Measurements from ENCODE around the gene RRM1.

RRM1 gene

DNA sequence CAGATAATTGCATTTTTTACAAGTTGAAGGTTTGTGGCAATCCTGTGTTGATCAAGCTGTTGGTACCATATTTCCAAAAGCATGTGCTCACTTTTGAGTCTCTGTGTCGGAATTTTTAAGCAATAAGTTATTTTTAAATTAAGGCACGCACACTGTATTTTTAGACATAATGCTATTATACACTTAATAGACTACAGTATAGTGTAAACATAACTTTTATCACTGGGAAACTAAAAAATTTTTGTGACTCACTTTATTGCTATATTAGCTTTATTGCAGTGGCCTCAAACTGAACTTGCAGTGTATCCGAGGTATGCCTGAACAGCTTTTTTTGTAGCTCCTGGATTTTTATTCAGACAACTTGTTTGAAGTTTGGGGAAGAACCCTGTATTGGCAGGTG lies 31.3 kb upstream of the RRM1 start:
- Histone ChIP-seq H3K27me3 (ENCODE audit: insufficient read depth, low read length) (no peaks in the 10 kb centered on the region), H3K4me2 (ENCODE audit: low read length) (no peak overlapping the region), H3K27ac (ENCODE audit: low read depth, low read length, poor library complexity, severe bottlenecking) (no peak overlapping the region), H3K9me3 (ENCODE audit: low read length) (no peaks in the 10 kb centered on the region), H3K4me3 (ENCODE audit: low read depth, low read length, poor library complexity, severe bottlenecking) (no peak overlapping the region), H3F3A (ENCODE audit: insufficient read depth, low read length) (no peaks in the 10 kb centered on the region), H2AFZ (ENCODE audit: low read length) (no peak overlapping the region), H3K36me3 (ENCODE audit: insufficient read depth, low read length) (peaks cover 31% of the 10 kb centered on the region), H3K79me2 (ENCODE audit: insufficient read depth, low read length) (no peaks in the 10 kb centered on the region), H3K9ac (ENCODE audit: low read length) (no peak overlapping the region), H3K9me2 (ENCODE audit: low read depth, low read length) (no peaks in the 10 kb centered on the region), H4K20me1 (ENCODE audit: insufficient read depth, low read length) (no peaks in the 10 kb centered on the region), H3K4me1 (ENCODE audit: insufficient read depth, low read length, severe bottlenecking) (peaks cover 2% of the 10 kb centered on the region)
- no peak for TF ChIP-seq EZH2 (IDR thresholded peaks at IDR 0.05; ENCODE audit: borderline replicate concordance, low read length)
- TF ChIP-seq, protein P1, sequence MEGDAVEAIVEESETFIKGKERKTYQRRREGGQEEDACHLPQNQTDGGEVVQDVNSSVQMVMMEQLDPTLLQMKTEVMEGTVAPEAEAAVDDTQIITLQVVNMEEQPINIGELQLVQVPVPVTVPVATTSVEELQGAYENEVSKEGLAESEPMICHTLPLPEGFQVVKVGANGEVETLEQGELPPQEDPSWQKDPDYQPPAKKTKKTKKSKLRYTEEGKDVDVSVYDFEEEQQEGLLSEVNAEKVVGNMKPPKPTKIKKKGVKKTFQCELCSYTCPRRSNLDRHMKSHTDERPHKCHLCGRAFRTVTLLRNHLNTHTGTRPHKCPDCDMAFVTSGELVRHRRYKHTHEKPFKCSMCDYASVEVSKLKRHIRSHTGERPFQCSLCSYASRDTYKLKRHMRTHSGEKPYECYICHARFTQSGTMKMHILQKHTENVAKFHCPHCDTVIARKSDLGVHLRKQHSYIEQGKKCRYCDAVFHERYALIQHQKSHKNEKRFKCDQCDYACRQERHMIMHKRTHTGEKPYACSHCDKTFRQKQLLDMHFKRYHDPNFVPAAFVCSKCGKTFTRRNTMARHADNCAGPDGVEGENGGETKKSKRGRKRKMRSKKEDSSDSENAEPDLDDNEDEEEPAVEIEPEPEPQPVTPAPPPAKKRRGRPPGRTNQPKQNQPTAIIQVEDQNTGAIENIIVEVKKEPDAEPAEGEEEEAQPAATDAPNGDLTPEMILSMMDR (IDR thresholded peaks at IDR 0.05; ENCODE audit: low read length), result no peak

DNA sequence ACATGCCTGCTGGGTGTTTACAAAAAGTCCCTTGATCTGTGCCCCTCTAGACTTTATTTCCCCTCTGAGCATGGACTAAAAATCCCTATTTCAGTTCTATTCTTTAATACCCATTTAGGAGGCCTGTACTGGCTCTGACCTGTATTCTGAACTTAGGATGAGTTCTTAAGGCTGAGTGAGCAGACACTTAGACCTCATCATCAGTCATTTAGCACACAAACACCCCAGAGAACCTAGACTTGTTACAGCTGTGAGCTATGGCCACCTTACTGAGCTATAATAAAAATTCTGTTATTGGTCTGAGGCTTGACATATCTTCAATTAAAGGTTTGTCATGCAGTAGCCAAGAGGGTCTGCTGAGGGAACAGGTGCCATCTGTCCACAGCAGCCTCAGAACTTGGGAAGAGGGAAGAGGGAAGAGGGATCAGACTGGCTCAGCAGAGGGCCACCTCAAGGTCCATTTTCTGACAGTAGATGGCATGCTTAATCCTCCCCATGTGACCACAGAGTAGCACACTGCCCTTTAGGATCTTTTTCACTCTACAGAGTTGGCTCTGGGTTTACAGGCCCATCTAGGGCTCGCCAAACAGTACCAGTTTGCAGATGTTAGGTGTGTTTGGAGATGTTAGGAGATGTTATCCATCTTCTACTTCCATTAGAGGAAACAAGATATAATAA lies 30.2 kb upstream of the RRM1 start:
- Histone ChIP-seq H3K27me3 (ENCODE audit: insufficient read depth, low read length) (no peaks in the 10 kb centered on the region), H3F3A (ENCODE audit: insufficient read depth, low read length) (no peaks in the 10 kb centered on the region), H3K9ac (ENCODE audit: low read length) (no peak overlapping the region), H4K20me1 (ENCODE audit: insufficient read depth, low read length) (no peaks in the 10 kb centered on the region), H2AFZ (ENCODE audit: low read length) (no peak overlapping the region), H3K9me2 (ENCODE audit: low read depth, low read length) (no peaks in the 10 kb centered on the region), H3K36me3 (ENCODE audit: insufficient read depth, low read length) (peaks cover 24% of the 10 kb centered on the region), H3K9me3 (ENCODE audit: low read length) (no peaks in the 10 kb centered on the region), H3K4me1 (ENCODE audit: insufficient read depth, low read length, severe bottlenecking) (no peaks in the 10 kb centered on the region), H3K79me2 (ENCODE audit: insufficient read depth, low read length) (no peaks in the 10 kb centered on the region), H3K27ac (ENCODE audit: low read depth, low read length, poor library complexity, severe bottlenecking) (no peak overlapping the region), H3K4me3 (ENCODE audit: low read depth, low read length, poor library complexity, severe bottlenecking) (no peak overlapping the region), H3K4me2 (ENCODE audit: low read length) (no peak overlapping the region)
- TF ChIP-seq, protein P1 (IDR thresholded peaks at IDR 0.05; ENCODE audit: low read length), result no peak
- no peak for TF ChIP-seq EZH2 (IDR thresholded peaks at IDR 0.05; ENCODE audit: borderline replicate concordance, low read length)

- no peaks in the 10 kb centered on the region for H3K9me2 ChIP-seq (ENCODE audit: low read depth, low read length)
- H3K4me3 ChIP-seq (ENCODE audit: low read depth, low read length, poor library complexity, severe bottlenecking), result no peak overlapping the region
- no peak overlapping the region for H2AFZ ChIP-seq (ENCODE audit: low read length)
- H3F3A ChIP-seq (ENCODE audit: insufficient read depth, low read length), result no peaks in the 10 kb centered on the region
- H3K9ac ChIP-seq (ENCODE audit: low read length), result no peak overlapping the region
- H3K27ac ChIP-seq (ENCODE audit: low read depth, low read length, poor library complexity, severe bottlenecking), result no peak overlapping the region
- peaks cover 18% of the 10 kb centered on the region for H3K36me3 ChIP-seq (ENCODE audit: insufficient read depth, low read length)
- H3K9me3 ChIP-seq (ENCODE audit: low read length), result no peaks in the 10 kb centered on the region
- H3K4me1 ChIP-seq (ENCODE audit: insufficient read depth, low read length, severe bottlenecking), result no peaks in the 10 kb centered on the region
- H4K20me1 ChIP-seq (ENCODE audit: insufficient read depth, low read length), result no peaks in the 10 kb centered on the region
- H3K27me3 ChIP-seq (ENCODE audit: insufficient read depth, low read length), result no peaks in the 10 kb centered on the region
- TF ChIP-seq EZH2 (IDR thresholded peaks at IDR 0.05; ENCODE audit: borderline replicate concordance, low read length), result no peak
- TF ChIP-seq, protein P1 (IDR thresholded peaks at IDR 0.05; ENCODE audit: low read length), result no peak
- no peaks in the 10 kb centered on the region for H3K79me2 ChIP-seq (ENCODE audit: insufficient read depth, low read length)
- H3K4me2 ChIP-seq (ENCODE audit: low read length), result no peak overlapping the region
Observed at GRCh38 chr11:4065086-4065485, 29.5 kb upstream of the RRM1 start.
